Measurements from ENCODE around the gene CSF3. TPM values are rescaled to one million over a fixed set of nuclear protein-coding genes. Genes with fewer than 3 reads are reported as not detected.
A peak's percentile ranks its signal among the peaks of the same experiment; 100 is the strongest.

Gene CSF3
- total and polyA plus RNA-seq, 4 donors = 1.7 to 317 (median 5.4) TPM

- H3K4me3 ChIP-seq = no peak overlapping the region
- H3K9ac ChIP-seq (ENCODE audit: insufficient read depth in 1 of 2, low read length in 2 of 2) = peak overlapping the region in 1 of 2 donors; percentile 34
- peaks cover 0 to 3% (median 0%) of the 10 kb centered on the region in 3 donors for H3K27me3 ChIP-seq (ENCODE audit: control insufficient read depth in 3 of 3, insufficient read depth in 3 of 3, low read length in 2 of 3)
- H3K36me3 ChIP-seq (ENCODE audit: control insufficient read depth in 4 of 4, insufficient read depth in 4 of 4, low read length in 4 of 4) = peaks cover 0 to 2% (median 0%) of the 10 kb centered on the region in 4 donors
- ATAC-seq (ENCODE audit: insufficient read depth, low FRiP score) (no peak), DNase-seq (peak in 2 of 3 donors; percentile 54 to 66)
- peak overlapping the region; percentile 58 to 75 for H3K27ac ChIP-seq (ENCODE audit: low read depth in 1 of 2, low read length in 1 of 2)
- peaks cover 3 to 19% (median 7%) of the 10 kb centered on the region in 5 donors for H3K4me1 ChIP-seq (ENCODE audit: control insufficient read depth in 5 of 5, insufficient read depth in 5 of 5, low read length in 5 of 5)
- TF ChIP-seq CTCF (IDR thresholded peaks at IDR 0.05; ENCODE audit: control extremely low read depth, extremely low read depth) = no peak
- 47 to 63% methylated on average over 8 of the region's 8 CpGs for WGBS, 2 donors
- H3K9me3 ChIP-seq (ENCODE audit: control insufficient read depth in 4 of 4, insufficient read depth in 3 of 4, low read length in 3 of 4) = no peaks in the 10 kb centered on the region
Measured at GRCh38 chr17:40058186-40058784, 43.0 kb downstream of the CSF3 start.

DNA sequence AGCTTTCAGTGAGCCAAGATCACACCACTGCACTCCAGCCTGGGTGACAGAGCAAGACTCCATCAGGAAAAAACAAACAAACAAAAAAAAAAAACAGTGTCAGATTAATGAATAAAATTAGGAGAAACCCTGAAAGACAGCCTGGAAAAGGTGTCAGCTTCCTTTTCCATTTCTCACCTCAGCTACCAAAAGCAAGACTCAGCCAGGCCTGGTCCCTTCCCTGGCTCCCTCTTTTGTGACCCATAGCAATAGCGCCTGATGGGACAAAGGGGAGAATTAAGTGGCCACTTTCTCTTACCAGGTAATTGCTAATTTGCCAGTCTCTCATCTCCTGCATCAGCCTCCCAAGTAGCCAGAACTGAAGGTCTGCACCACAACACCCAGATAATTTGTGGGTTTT is 43.6 kb downstream of the CSF3 start:
- TF ChIP-seq CTCF (IDR thresholded peaks at IDR 0.05; ENCODE audit: control extremely low read depth, extremely low read depth) = no peak
- no peak for ATAC-seq (ENCODE audit: insufficient read depth, low FRiP score)
- no peak for DNase-seq
- no peak overlapping the region for H3K9ac ChIP-seq (ENCODE audit: insufficient read depth in 1 of 2, low read length in 2 of 2)
- H3K36me3 ChIP-seq (ENCODE audit: control insufficient read depth in 4 of 4, insufficient read depth in 4 of 4, low read length in 4 of 4) = peaks cover 0 to 2% (median 0%) of the 10 kb centered on the region in 4 donors
- peak overlapping the region; percentile 58 to 75 for H3K27ac ChIP-seq (ENCODE audit: low read depth in 1 of 2, low read length in 1 of 2)
- H3K9me3 ChIP-seq (ENCODE audit: control insufficient read depth in 4 of 4, insufficient read depth in 3 of 4, low read length in 3 of 4) = no peaks in the 10 kb centered on the region
- peaks cover 0 to 3% (median 0%) of the 10 kb centered on the region in 3 donors for H3K27me3 ChIP-seq (ENCODE audit: control insufficient read depth in 3 of 3, insufficient read depth in 3 of 3, low read length in 2 of 3)
- WGBS, 2 donors = 96 to 100% methylated on average over 1 of the region's 1 CpG
- H3K4me1 ChIP-seq (ENCODE audit: control insufficient read depth in 5 of 5, insufficient read depth in 5 of 5, low read length in 5 of 5) = peaks cover 0 to 14% (median 5%) of the 10 kb centered on the region in 5 donors
- H3K4me3 ChIP-seq = no peak overlapping the region

GRCh38 chr17:40059729-40060475 is 44.7 kb downstream of the CSF3 start:
- no peak overlapping the region for H3K4me3 ChIP-seq
- peaks cover 0 to 3% (median 0%) of the 10 kb centered on the region in 3 donors for H3K27me3 ChIP-seq (ENCODE audit: control insufficient read depth in 3 of 3, insufficient read depth in 3 of 3, low read length in 2 of 3)
- H3K27ac ChIP-seq (ENCODE audit: low read depth in 1 of 2, low read length in 1 of 2) = peak overlapping the region in 1 of 2 donors; percentile 26
- peaks cover 8 to 20% (median 12%) of the 10 kb centered on the region in 5 donors for H3K4me1 ChIP-seq (ENCODE audit: control insufficient read depth in 5 of 5, insufficient read depth in 5 of 5, low read length in 5 of 5)
- no peak overlapping the region for H3K9ac ChIP-seq (ENCODE audit: insufficient read depth in 1 of 2, low read length in 2 of 2)
- DNase-seq = no peak
- no peak for TF ChIP-seq CTCF (IDR thresholded peaks at IDR 0.05; ENCODE audit: control extremely low read depth, extremely low read depth)
- no peaks in the 10 kb centered on the region for H3K36me3 ChIP-seq (ENCODE audit: control insufficient read depth in 4 of 4, insufficient read depth in 4 of 4, low read length in 4 of 4)
- no peak for ATAC-seq (ENCODE audit: insufficient read depth, low FRiP score)
- 77 to 89% methylated on average over 8 of the region's 8 CpGs for WGBS, 2 donors
- H3K9me3 ChIP-seq (ENCODE audit: control insufficient read depth in 4 of 4, insufficient read depth in 3 of 4, low read length in 3 of 4) = no peaks in the 10 kb centered on the region
